HG03521 (cell line): ENCODE measurements around the gene CAPN7.

Source experiments
- ATAC-seq: cut with Tn5 transposase; IDR thresholded peaks from one replicate; pipeline ENCODE4 v1.9.1; 2021; ENCODE audit warnings: mild to moderate bottlenecking, moderate library complexity; ENCODE audit not compliant: unreplicated experiment

CAPN7 gene

DNA sequence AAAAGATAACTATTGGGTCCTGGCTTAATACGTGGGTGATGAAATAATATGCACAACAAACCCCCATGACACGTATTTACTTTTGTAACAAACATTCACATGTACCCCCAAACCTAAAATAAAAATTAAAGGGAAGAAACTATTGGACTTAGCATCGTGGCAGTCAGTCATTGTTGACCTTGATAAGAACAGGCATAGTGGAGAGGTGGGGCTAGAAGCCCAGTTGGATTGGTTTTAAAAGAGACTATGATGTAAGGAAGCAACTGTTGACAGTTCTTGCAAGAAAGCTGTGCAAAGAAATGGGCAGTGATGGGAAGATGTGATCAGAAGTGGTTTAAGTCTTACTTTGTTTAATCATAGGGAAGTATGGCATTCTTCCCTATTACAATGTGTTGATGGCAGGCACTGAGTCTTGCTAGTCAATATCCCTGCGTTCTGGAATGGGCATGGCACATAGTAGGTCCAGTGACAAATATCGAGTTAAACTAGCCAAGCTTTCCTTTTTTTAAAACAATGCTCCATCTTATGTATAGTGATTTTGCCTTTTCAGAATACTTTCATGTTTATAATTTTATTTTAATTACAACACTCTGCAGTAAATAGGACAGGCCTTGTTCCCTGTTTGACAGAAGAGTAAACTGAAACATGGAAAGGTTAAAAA, 37.9 kb downstream of the CAPN7 start:
- no peak for ATAC-seq

DNA sequence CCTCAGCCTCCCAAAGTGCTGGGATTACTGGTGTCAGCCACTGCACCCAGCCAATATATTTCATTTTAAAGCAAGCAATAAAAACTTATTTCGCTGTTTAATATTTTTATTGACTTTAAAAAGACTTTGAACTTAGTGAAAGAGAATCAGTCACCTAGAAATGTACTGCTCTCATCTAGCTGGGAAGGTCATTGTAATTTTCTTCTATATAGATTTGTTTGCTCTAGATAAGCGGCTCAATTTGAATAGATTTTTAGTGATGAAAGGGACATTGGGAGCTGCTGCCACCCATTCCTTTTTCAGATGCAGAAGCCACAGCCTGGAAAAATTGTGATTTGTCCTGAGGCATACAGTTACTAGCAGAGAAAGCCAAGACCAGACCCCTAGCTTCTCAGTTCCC, 40.1 kb downstream of the CAPN7 start:
- ATAC-seq = no peak

DNA sequence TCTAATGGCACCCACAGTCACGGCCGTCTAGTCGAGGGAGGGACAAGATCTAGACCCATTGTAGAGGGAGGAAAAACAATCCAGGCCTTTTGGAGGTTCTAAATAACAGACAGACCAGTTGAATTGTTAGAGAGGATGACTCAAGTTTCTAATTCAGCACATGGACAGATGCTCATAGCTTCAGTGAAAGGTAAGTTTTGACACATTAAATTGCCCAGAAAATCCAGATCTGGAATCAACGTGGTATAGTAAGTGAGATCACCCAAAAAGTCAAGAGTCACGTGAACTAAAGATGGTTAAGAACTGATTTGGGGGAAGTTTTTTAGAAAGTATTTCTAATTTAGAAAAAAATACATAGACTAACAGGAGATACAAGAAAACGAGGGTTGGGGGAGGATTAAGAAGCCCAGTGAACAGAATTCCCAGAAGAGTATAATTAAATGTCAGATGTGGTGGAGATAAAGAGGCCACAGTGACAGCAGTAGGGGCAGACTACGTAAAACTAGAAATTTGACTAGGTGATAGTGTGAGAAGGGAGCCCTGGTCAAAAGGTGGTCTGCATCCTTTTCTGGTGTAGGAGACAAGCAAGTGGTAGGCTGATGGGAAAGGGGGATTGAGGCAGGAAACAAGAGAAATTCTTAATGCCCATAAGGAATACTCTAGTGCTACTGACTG, 47.1 kb downstream of the CAPN7 start:
- ATAC-seq = no peak

DNA sequence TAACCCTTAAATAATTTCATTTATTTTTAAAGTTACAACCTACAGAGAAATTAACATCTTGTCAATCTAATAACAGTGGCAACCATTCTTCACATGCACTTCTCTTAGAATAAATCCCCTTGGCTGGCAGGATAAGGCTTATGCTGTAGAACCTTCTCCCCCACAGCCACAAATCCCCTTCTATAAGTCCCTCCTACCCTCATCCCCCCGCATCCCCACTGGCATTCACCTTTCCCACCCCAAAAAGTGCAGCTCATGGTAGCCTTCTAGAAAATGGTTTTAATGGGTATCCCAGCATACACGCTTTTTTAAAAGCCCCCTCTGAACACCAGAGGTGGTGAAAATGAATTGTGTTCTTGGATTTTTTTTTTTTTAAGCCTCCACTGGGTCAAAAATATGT, 49.2 kb downstream of the CAPN7 start:
- no peak for ATAC-seq

DNA sequence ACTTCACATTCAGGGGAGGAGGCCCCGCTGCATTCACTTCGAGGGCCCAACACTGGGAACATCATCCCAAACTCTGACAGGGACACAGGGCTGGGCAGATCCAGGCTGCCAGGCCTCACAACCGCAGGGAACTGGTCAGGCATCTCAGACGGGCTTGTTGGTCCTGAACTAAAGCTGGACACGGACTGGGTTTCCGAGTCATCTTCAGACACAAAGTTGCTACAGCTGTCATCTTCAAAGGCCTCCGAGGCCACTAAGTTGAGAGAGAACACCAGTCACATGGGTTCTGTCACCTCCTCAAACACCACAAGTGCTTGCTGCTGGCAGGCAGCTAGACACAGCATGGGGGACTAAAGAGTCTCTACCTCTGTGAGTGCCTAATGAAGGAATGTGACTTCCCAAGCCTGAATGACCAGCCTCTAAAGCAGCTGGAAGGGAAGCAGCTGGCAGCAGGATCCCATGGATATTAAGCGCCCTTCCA, 50.9 kb downstream of the CAPN7 start:
- ATAC-seq = no peak

DNA sequence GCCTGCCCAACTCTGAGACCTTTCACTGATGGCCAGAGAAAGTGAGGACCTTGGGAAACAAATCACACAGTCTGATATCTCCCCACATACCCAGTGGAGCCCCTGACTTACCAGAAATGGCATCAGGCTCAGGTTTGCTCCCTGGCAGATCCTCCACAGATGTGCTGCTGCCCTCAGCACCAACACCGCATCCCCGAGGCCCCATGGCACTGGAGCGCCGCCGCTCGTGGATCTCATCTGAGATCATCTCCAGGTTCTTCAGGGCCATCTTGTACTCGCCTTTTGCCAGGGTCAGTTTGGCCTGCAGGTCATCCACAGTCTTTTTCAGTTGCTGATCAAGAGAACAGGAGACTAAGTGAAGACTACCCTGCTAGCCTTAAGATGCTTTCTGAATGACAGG, 52.7 kb downstream of the CAPN7 start:
- no peak for ATAC-seq

DNA sequence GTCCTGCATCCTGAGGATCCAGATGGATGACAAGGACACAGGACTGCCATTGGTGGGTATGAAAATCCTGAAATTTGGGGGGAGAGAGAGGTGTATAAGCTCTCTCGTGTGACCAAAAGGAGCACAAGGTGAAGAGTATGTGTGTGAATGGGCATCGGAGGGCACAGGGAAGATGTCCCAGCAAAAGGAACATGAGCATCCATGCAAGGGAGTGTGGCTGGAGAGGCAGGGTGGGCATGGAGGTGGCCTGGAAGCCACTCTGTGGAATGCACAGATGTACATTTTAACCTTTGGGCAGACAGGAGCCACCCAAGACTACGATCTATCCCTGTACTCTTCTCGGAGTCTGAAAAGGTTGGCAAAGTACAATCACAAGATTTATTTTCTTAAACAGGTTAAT, 54.5 kb downstream of the CAPN7 start:
- ATAC-seq = no peak

DNA sequence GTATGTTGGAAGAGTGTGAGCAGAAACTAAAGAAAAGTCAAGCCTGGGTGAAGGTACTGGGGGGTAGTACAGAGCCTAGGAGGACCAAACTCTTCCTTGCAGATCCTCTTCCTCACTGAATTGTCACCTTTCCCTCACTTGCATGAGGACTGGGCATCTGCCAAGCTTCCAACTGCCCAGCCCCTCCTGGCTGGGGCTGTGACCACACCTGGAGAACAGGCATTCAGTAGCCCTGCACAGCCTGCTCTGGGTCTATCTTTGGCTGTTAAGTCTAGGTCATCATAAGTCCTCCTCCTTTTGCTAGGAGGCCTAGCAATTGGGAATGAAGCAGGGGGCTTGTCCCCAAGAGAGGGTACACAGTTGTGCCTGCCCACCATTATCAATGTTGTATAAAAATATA, 55.2 kb downstream of the CAPN7 start:
- ATAC-seq = no peak

DNA sequence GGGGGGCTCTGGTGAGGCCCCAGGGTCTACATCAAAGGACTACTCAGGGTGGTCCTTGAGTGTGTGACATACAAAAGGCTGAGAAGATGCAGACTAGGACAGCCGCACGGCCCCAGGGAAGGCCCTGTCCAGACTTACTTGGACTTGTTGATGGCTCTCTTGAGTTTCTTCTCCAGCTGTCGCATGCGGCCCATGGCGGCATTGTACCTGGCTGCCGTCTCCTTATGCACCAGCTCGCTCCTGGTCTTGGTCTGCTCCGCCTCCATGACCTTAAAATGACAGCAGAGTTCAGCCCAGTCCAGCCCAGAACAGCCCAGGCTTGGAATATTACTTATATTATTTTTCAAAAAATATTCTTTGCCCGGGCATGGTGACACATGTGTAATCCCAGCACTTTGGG, 56.0 kb downstream of the CAPN7 start:
- no peak for ATAC-seq

DNA sequence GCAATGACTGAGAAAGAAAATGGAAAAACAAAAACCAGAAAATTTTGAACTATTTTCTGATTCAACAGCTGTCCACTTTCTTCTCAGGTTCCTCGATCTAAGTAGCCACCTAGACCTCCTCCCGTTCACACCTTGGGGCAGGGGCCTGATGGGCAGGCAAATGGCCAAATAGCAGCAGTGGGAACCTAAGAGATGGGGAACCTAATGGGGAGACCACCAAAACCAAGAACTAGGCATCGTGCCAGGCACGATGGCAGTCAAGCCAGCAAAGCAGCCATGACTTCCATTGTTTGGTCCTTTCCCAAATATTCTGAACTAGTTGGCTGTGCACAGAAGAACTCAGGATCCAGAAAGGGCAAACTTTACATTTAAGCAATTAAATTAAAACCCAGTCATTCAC, 57.1 kb downstream of the CAPN7 start:
- no peak for ATAC-seq

DNA sequence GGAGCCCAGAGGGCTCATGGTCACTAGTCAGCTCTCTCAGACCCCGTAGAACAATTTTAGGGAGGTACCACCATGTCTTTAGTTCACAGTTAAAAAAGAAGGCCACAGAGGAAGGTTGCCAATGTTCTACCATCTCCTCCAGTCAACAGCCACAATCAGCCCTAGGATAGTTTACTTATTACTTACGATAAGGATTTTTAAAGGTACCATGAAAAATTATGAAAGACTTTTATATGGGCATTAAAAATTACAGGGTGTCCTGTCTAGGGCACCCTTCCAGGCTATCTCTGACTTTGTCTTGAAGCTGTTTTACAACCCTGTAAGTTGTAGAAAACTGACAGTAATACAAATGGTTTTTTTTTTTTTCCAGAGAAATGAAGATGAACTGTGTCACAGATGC, 57.9 kb downstream of the CAPN7 start:
- no peak for ATAC-seq

DNA sequence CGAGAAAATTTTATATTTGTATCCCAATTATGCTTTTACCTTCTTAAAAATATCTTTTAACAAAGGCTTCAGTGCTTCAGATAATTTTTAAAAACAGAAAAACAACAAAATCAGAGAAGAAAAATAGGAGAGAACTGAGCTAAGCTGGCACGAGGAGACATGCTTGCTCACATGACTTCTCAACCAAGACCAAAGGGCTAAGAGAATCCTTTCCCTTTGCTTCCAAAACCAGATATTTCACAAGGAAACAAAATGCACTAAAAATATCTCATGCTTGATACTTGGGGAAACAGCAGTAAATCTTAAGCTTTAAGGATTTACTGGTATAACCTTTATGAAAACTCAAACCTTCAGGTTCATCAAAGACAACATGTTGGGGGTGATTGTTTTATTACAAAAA, 58.4 kb downstream of the CAPN7 start:
- no peak for ATAC-seq

DNA sequence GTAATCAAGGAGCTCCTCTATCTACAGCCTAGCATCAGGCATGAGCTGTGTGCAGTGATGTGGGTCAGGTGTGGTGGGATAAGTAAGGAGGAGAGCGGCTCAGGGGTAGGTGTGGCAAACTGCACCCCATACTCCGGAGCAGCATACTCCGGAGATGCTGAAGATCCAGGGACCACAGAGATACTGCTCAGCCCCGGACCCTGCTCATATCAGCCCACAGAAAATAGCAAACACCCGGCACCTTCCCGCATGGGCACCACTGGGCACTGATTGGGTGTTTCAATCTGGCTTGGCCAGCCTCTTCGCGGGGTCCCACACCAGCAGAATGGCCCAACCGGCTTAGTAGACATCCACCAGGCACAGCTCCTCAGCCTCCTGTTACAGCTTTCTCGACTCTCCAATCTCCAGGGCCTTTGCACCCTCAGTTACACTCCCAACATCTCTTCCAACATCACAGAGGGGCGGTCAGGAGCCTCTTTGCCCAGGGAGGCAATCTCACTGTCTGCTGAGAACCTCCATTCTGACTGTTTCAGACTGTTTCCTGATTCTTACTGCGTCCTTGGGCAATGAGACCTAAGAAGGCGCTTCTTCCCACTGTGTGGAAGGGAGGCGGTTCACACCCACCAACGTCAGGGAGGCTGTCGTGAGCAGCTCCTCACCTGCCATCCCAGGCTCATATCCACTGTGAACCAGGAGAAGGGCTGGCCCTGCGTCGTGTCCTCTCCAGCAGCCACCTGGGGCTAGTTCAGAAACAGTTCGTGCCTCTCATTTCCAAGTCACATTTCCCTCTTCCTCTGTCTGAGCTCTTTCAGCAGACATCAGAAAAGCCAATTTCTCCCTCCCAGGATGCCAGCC, 59.8 kb downstream of the CAPN7 start:
- ATAC-seq = no peak

DNA sequence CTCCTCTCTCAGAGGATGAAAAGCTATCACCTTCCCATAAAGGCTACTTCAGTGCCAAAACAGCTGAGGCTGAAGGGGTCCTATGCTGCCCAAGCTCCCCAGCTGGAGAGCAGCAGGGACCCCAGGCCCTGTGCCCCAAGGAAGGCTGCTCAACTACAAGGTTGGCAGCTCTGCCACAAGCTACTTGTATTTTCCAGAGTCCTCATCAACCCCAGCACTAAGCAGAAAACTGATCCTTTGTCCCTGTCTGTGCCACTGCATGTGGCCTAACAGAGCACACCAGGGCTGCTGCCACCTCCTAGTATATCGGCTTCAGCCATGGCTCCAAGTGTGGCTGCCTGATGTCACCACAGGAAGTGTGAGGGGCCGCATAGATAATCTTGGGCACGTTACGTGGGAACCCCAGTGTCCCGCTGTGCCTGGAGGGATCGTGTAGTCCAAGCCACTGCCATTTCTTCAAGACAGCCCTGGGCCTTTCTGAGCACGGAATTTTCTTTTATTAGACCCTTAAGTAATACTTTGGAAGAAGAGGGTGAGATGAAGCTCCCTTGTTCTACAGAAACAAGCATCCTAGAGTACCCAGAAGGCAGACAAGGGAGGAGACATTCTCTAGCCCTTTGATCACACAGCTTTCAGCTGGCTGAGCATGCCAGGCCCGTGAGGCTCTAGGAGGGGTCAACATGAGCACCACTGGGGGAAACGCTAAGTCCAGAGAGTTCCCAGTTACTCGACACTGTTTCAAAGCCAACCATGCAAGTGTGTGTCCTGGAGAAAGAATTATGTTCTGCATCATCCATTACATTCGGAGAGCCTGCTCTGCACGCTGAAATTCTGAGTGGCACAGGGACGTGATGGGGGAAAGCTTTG, 60.7 kb downstream of the CAPN7 start:
- ATAC-seq = no peak

DNA sequence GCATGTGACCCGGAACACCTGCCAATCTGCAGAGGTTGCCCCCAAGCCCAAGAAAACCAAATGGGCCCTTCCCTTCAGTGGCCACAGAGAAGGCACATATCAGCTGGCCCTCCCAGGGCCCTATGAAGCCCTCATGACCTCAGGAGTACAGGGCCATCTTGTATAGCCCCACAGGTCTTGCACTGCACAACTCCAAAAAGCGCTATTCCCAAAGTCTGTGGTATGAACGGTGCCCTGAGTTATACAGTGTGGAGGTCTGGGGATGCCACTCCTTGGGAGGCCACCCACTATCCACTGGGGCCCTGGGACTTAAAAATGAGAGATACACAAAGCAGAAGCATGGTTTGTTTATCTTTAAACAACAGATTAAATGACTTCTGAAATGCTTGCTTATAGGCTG, 61.5 kb downstream of the CAPN7 start:
- no peak for ATAC-seq

DNA sequence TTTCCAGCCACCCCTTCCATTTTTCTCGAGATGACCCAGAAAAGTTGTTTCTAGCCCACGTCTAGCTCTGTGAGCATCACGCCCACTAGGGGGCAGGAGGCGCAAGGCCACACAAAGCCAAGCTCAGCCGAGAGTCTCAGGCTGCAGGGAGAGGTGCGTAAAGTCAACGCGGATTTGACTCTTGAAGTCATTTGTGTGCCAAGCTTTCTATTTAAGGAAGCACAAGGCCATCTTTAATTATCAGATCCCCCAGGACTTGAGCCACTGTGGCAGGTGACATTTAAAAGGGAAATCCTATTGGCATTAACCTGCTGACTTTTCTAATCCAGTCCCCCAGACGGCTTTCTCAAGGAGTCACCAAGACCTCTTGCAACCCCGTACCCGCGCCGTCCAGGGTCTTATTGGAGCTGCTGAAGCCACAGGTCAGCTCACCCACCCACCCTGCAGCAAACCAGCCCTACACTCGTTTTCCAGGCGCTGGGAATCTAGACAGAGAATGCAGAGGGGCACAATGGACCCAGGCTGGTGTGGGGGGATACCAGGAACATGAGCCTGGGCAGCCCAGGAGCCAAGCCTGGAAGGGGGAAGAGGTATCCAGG, 62.1 kb downstream of the CAPN7 start:
- ATAC-seq = peak; percentile 40

DNA sequence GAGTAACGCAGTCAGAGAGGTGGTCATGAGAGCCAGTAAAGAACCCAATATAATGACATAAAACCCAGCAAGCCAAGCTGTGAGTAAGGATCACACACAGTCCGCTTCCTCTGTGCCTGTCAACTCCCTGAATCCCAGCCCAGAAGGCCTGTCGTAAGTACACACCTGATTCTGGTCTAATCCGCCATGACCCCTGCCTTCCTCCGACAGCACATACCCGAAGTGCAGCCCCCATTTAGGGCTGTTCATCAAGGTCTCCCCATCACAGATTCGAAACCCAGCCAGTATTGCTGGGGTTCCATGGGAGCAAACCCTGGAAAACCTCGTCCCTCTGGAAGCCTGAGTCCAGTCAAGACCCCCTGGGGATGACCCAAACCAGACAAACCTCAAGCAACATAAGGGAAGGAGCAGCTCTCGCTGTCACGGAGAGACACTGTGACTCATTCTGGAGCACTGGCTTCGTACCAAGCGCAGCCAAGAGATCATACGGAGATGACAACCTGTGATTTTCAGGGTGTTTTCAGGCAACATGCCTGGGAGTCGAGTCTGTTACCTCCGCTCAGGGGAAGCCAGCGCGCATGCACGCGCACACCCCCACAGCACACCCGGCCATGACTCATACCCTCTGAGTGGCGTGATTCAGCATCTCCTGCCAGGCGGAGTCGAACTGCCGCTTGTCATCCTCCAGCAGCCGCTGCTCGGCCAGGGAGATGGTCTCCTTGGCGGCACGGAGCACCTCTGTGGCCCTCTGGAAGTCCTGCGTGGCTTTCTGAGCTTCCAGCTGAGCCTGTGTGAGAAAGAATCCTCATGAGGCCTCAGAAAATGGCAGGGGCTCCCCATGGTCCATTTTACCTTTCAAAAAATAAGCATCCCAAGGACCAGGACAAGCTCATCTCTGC, 63.3 kb downstream of the CAPN7 start:
- peak; percentile 63 for ATAC-seq

DNA sequence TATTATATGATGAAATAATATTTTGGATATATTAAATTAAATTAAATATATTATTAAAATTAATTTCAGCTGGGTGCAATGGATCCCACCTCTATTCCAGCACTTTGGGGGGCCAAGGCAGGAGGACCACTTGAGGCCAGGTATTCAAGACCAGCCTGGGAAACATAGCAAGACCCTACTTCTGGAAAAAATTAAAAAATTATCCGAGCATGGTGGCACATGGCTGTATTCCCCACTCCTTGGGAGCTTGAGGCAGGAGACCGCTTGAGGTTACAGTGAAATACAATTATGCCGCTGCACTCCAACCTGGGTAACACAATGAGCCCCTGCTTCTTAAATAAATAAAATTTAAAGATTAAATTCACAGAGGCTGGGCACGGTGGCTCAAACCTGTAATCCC, 65.0 kb downstream of the CAPN7 start:
- ATAC-seq = no peak

DNA sequence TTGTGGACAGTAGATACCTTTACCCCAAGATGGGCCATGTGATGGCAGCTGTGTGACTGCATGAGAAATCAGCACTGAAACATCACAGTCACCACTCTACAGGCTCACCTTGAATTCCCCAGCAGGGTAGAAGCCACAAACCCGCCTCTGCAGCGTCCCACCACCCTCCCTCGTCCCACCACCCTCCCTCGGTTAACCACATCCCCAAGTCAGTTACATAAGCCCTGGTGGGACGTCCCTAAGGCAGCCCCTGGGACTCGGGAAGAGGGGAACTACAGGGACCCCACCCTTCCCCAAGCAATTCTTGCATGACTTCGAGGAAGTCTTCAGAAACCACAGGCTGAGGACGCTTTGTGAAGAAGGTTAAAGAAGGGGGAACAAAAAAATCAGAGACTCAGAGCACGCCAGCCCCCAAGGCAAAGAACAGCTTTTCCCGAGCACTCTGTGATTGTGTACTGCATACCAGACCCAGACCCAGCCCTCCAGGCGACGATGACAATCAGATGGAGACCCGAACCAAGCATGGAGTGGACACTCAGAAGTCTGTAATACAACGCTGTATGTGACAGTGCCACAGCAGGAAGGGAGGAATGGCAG, 65.8 kb downstream of the CAPN7 start:
- ATAC-seq = peak; percentile 47
